Embryonic facial prominence (tissue), 1 donor: ENCODE data around the gene TCERG1.

Source experiments
- DNase-seq: peaks from one replicate; pipeline ENCODE4 v3.0.0-alpha.2; 2016; ENCODE audit errors: extremely low spot score

Gene TCERG1

DNA sequence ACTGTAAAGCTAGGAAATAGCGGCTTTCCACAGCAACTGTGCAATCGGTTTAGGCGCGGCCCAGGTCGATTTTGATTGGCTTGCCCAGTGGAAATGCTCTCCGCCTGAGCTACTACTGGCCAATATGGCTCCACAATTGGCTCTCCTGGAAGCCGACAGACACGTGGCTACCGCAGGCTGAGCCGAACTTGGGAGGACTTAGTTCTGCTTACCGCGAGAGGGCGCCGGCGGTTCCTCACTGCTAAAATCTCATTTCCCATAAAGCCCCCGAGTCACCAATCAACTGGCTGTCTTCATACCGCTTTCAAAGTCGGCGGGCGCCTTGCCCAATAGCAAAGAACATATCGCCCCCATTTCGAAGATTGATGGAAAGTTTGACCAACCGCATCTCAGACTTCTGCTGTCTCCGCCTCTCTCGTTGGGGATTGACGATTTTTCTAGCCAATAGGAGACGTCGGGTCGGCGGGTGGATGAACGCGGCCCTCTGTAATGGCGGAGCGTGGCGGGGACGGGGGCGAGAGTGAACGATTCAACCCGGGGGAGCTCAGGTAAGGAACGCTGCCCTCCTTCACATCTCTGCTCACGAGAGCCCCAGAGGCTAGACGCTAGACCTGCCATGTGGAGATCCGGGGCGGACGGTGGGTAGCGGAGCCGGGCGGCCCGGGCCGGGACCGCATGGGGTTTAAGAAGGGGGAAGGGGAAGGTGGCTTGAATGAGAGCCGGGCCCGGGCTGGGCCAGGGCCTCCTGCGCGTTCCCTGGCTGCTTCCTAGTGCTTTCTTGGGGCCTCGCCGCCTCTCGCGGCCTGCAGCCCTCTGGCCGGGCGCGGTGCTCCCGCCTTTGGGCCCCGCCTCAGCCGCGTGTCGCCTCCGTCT lies at the start of gene TCERG1:
Gene TCERG1, plus strand, starts transcription at position 473 of the 873 bp plus-strand sequence. Its CDS starts 17 bp downstream, at position 490.
- DNase-seq: peak; percentile 99

DNA sequence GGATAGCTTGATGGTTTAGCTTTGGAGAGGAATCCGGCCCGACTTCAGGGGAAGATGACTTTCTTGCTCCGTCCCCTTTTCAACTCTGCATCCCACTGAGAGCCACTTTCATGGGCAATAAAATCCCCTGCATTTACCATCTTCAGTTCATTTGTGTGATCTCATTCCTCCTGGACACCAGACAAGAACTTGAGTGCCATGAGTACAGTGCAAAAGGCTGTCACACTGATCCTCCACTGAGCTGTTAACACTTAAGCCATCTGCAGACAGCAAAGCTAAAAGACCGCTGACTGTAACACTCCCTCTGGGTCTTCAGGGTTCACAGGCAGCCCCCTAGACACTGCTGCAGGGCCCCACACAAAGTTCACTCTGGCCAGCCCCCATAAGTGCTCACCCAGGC lies 48.3 kb upstream of the TCERG1 start:
- no peak for DNase-seq

DNA sequence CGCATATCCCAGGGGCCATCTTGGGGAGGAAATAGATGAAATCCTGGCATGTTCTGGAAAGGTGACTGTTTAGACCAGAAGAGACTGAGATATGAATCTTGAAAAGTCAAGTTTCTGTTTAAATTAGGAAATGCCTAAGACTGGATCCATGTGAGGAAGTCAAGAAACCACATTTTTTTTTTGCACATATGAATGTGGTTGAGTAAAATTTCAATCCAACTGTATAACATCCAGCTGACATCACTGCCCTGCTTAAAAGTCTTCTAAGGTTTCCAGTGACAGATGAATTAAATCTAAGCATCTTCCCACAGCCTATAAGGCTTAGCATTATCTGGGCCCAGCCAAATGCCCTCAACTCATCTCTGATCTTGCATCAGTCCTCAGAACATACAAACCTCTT lies 47.7 kb upstream of the TCERG1 start:
- no peak for DNase-seq

DNA sequence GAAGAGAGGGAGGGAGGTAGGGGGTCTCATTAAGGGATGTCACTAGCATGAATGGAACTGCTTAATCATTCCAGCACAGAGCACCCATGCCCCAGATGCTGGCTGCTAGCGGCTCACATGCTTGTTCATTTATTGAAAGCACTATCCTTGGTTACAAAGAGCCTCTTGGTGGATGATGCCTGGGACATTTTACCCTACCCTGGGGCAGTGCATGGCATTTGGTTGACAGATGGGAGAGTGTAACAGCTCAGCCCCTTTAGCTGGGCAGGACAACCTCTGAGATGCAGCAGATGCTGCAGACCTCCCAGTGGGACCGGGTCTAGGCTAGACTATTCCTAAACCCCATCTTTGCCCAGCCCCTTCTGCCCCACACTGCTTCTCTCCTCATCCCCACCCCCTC lies 46.9 kb upstream of the TCERG1 start:
- no peak for DNase-seq

DNA sequence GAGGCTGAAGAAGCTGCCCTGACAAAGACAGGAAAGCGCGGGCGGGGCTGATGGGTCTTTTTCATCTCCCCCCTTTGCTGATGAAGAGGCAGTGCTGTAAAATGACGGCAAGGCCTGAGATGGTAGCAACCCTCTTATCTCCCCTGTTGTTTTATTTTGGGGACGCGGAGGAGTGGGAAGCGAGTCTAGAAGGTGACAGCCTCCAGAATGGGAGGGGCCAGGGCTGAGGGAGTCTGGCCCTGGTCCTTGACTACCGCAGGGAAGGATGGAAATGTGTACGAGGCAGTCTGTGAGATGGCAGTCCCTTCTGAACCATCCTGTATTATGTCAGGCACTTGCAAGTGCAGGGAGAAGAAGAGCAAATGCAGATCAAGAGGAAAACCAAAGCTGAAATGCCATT lies 46.1 kb upstream of the TCERG1 start:
- no peak for DNase-seq

DNA sequence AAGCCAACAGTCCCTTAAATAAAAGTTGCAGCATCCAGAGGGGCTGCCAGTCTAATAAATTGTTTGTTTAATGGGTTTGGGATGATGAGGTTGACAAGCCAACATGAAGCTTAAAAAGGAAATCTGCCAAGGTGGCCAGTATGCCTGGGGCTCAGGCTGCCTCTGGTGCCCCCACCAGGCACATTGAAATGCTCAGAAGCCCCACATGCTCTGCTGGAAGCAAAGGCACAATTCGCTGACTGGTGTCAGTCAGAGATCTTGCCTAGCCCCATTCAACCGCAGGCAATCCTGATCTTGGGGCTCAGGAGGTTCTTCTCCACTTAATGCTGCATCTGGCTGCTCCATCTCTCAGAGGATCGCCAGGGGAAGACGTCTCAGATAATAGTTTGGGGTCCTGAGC lies 44.2 kb upstream of the TCERG1 start:
- DNase-seq: no peak

DNA sequence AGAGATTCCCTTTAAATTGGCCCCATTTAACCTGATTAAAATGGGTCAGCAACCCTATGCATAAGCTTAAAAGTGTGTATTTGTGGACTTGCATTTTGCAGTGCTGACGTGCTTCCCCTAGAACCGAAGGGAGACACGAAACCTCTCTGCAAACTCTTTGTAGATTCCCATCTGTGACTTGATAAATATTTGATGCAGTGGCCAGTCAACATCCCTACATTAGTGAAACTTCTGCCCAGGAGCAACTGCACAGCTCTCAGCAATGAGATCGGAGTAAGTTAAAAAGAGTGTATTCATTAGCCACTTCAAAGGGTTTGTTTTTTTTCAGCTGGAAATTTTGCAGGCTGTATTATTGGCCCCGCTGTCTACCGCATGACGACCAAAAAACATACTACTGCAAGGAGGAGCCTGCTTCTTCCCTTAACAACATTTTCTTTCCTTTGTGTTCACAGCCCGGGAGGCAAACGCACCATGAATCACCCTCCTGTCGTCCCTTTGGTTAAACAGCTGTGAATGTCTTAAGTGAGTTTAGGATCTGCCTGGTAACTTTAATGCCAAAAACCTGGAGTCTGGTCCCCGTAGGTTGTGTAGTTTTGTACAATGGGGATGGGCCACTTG lies 38.0 kb upstream of the TCERG1 start:
- no peak for DNase-seq

DNA sequence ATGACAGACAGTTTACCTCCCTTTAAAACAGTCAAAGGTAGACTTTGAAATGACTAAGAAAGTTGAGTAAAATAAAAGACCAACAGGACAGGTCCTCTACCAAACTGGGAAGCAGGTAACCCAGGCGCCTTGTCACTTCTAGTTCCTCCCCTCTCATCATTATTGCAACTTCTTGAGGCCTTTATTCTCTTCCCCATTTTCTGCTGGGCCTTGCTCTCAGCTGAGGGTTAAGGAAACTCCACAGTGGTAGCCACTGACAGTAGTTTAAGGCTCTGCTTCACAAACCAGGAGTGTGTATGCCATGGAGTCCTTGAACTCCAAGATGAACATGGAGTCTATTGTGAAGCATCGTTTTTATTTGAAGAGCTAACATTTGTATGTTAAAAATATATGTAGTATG lies 36.9 kb upstream of the TCERG1 start:
- DNase-seq: no peak

DNA sequence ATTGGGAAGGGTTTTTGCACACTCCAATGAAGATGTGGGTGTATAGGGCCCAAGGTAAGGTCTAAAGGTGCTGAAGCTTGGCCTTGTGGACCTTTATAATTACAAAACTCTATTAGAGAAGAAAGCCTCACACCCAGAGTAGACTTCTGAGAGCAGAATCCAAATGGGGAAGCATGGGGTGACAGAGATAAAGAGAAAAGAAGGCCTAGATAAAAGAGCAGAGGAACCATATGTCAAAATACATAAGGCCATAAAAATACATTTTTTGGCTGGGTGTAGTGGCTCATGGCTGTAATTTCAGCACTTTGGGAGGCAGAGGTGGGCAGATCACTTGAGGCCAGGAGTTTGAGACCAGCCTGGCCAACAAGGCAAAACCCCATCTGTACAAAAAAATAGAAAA lies 27.4 kb upstream of the TCERG1 start:
- DNase-seq: no peak

DNA sequence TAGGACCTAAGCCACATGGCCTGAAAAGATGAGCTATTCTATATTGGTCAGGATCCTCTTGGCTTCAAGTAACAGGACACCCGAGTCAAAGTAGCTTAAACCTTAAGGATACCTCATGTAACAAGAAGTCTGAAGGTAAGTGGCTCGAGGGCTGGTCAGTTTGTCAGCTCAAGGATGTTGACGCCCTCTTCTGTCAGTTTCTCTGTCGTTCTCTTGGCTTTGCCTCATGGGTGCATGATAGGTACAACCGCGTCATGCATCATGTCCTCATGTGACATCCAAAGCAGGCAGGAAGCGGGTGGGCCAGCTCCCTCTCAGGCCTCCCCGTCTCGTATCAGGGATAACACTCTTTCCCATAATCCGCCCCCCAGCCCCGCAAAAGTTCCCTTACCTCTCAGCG lies 22.1 kb upstream of the TCERG1 start:
- DNase-seq: no peak

DNA sequence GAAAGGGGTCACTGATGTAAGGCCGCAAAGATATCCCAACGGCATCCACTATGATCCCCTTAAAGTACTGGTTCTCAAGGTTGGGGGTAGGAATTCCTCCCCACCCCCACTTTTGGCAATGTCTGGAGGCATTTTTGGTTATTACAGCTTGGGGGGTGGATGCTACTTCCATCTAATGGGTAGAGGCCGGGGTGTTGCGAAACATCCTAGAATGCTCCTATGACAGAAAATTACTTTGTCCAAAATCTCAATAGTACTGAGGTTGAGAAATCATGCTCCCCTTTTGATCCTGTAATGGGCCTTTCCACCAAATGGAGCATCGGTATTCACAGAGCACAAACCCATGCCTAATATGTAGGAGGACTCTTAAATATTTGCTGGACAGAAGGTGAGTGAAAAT lies 20.8 kb upstream of the TCERG1 start:
- no peak for DNase-seq

DNA sequence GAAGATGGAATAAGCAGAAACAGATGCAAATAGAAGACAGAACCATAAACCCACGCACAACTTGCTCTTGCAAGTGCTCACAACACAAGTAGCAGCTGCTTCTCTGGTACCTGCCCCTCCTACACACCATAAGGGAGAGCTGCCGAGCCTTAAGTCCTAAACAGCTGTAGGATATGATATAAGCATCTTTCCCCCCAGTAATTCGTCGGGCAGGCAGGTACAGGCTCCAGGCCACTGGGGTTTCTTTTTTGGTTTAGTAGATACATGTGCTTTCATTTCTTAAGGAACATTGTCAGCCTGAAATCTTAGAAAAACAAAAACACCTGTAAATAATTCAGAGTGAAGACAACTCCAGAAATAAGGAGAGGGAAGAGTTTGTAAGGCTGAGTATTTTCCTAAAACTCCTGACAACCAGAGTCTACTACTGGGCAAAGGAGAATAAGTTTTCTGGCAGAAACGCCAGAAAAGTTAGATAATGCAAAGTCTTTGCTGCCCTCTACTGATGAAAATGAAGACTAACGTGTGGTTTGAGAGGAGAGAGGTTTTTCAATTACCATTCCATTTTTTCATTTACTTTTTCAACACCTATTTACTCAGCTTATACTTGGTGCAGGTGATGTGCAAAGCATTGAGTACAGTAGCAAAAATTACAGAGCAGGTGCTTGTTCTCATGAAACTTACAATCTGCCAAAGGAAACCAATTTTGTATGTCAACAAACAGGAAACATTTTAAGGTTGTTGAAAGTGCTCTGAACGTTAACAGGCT lies 20.1 kb upstream of the TCERG1 start:
- DNase-seq: peak; percentile 59

DNA sequence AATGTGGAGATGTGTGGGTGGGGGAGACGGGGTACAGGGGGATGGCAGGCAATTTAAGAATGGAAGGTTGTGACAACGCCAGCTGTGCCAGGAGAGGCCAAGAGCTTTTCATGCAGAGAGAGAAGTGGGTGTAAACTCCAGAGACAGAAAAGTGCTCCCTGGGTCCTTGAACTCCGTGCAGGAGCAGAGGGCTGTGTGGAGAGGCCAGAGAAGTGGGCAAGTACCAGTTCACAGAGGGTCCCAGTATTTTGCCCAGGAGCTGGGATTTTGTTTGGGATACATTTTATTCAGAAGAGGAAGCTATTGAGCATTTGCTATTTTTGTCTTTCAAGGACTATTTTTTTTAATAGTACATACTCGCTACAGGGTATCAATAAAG lies 19.5 kb upstream of the TCERG1 start:
- no peak for DNase-seq

DNA sequence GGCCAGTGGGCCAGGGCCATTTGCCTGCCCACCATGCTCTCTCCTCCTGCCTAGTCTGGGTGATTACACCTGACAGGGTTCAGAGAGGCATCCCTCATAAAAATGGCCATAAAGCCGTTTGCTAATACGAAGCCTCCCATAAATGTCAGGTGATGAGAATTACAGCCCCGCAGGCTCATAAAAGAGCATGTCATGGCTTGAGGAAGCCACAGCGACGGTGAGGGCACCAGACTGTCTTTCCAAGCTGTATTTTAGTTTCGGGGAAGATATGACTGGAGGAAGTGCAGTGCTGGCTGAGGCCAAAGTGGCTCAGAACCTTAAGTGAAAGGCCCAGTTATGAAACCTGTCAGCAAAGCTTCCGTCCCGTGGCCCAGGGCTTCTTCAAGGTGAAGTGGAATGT lies 18.5 kb upstream of the TCERG1 start:
- DNase-seq: no peak

DNA sequence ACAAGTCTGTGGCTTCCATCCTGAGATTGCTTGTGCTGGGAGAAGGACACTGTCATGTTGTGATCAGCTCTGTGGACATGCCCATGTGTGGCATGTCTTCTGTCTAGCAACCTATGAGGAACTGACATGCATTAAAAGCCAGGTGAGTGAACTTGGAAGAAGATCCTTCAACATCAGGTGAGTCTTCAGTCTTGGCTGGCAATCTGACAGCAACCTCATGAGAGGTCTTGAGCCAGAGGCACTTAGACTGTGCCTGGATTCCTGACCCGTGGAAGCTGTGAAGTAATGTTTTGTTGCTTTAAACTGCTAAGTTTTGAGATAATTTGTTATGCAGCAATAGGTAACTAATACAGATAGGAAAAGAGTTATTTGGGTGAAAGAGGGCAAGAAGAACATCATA lies 6.8 kb upstream of the TCERG1 start:
- DNase-seq: no peak

DNA sequence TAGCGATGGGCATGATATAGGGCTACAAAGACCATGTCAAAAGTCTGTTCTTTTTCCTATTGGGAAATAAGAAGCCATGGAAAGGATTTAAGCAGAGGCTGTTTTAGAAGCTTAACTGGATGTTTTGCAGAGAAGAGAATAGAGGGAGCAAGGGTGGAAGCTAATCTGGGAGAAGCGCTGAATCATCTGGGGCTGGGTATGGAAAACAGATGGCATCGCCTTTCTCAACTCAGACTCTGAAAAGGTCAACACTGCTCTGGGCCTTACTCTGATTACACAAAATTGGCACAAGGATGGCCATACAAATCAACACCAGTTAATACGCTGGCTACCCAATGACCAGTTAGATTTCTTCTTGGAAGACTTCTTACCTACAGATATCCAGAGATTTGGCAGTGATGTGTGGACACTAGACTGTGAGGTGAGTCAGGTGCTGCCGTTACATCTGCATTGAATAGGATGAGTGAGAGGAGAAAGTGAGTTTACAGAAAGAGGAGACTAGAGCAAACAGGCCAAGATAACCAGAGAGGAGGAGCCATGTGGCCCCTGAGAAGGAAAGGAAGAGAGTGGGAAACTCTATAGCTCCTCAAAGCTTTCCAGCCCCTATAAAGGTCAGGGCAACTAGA lies 6.2 kb upstream of the TCERG1 start:
- no peak for DNase-seq

DNA sequence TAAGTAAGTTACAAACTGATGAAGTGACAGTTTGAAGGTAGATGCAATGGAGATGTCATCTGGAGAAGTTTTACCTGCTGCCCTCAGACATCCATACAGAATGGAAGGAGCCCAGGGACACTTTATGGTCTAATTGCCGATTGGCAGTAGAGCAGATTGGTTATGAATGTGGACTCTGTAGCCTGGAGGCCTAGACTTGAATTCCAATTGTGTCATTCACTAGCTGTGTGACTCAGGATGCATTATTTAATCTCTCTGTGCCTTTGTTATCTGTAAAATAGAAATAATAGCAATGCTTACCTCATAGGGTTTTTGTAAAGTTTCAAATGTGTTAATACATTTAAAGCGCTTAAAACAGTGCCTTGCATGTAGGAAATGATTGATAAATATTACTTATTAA lies 5.2 kb upstream of the TCERG1 start:
- no peak for DNase-seq

DNA sequence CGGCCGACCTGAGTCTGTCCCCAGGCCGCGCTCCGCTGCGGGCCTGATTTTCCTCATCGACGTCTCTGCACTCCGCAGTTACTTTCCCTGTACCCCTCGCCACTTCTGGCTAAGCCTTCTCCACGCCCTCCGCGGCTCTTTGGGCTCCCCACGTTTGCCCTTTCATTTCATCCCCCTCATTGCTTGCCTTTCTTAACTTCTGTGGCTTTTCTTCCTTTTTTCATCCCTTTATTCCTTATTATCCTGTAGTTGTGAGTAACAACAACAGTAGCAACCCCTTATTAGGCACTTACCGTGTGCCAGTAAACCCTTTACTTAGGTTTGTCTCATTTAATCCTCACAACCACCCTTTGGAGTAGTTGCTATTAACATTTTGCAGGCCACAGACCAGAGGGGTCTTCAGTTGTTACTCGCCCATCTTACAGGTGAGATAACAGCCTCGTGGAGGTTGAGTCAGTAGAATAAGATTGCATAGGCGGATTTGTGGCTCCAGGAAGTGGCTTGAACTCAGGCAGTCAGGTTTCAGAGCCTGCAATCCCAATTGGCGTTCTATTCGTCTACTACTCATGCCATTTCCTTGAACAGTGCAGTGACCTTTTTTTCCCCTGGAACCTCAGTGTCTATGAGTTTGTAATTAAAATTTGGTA lies 724 bp downstream of the TCERG1 start:
- no peak for DNase-seq

DNA sequence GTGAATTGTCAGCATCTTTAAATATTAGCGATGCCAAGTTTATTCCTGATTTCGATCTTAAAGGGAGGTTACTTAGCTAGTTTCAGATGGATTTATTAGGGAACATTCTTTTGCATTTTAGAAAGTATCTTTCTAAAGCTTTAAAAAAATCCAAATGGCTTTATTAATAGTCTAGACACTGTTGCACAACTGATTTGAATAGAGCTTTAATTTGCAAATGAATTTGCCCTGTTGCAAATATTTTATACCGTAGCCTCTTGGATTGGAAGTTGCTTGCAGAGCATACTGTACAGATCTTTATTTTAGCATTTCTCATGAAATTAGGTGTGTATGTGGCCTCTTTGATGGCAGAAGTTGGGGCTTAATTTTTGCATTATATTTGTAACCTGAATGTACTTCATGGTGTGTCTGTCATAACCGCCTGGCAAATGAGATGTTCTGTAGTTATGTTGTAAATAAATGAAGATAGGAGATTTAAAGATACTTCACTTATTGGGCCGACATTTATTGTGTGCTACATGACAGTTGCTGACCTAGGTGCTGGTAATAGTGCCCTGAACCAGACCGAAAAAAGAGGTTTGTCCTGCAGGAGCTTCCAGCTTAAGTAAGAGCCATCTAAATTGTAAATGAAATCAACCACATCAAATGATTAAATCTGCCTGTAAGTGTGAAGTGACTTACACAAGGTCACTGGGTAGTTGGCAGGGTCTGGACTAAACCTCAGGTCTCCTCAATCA lies 1.8 kb downstream of the TCERG1 start:
- no peak for DNase-seq

DNA sequence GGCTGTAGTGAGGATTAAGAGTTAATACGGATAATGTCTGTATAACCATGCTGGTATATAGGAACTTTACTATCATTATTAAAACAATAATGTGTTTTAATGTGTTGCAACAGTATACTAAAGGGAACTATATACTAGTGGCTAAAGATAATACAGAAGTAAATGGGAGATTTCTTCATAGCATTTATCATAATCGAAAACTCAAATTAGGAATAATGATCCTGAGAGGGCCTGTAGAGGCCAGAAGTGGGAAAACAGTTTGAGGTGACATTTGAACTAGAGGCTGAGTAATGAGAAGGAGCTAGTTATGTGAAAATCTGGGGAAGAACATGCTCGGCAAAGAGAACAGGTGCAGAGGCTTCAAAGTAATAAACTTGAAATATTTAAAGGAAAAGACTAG lies 2.9 kb downstream of the TCERG1 start:
- no peak for DNase-seq

DNA sequence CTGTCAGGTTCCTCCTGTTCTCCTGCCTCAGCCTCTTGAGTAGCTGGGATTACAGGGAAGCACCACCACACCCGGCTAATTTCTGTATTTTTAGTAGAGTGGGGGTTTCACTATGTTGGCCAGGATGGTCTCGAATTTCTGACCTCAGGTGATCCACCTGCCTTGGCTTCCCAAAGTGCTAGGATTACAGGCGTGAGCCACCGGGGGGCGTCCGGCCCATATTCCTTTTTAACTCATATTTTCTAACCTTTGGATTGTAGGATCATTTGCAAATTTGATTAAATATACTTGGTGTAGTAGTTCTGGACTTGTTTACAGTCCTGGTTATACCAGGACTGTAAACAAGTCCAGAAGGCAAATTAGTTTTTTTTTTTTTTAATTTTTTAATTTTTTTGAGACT lies 4.3 kb downstream of the TCERG1 start:
- no peak for DNase-seq
